IMR-90 (cell line): Measurements from ENCODE around the gene NPTN. TPM values are rescaled to one million over a fixed set of nuclear protein-coding genes. Genes with fewer than 3 reads are reported as not detected.

Experiments
- ATAC-seq: fragments of 200-7000 bp; cut with Tn5 transposase; 2 replicates; pipeline ENCODE4 v1.9.1; 2020; ENCODE audit warnings: low read depth, mild to moderate bottlenecking, moderate library complexity
- BruUV-seq: library from RNA; stranded (reverse); fragments of 400-500 nt; replicated peaks from 2 replicates; lab custom pipeline; 2021; lab: Mats Ljungman, UMichigan
- CTCF ChIA-PET: fragments of 300-600 bp; formaldehyde crosslinking; extraction: SDS; loops from one replicate; lab custom pipeline; 2021; ENCODE audit warnings: antibody characterized with exemption; lab: Yijun Ruan, JAX
- POLR2A ChIA-PET: fragments of 300-600 bp; sonication (Branson Sonifier 250); formaldehyde crosslinking; loops from one replicate; lab custom pipeline; 2022; ENCODE audit warnings: antibody characterized with exemption; ENCODE audit not compliant: unreplicated experiment; lab: Charles Lee
- DNase-seq: peaks from one replicate; pipeline ENCODE4 v3.0.0; 2013
- H2AFZ ChIP-seq: replicated peaks from 2 replicates; pipeline ENCODE3; 2013; ENCODE audit warnings: low read length, mild to moderate bottlenecking; ENCODE audit not compliant: poor library complexity
- H2AK5ac ChIP-seq: 2 replicates; pipeline ENCODE4 v1.6.1; 2013; ENCODE audit warnings: low read depth, low read length, inconsistent platforms
- H2AK9ac ChIP-seq: replicated peaks from 2 replicates; pipeline ENCODE3; 2013; ENCODE audit warnings: mild to moderate bottlenecking, low read depth, low read length, moderate library complexity; ENCODE audit not compliant: poor library complexity
- H2BK120ac ChIP-seq: 2 replicates; pipeline ENCODE4 v1.6.1; 2013; ENCODE audit warnings: low read depth, low read length, inconsistent platforms
- H2BK15ac ChIP-seq: 3 replicates; pipeline ENCODE4 v1.6.1; 2013; ENCODE audit warnings: low read depth, low read length, inconsistent platforms
- H2BK20ac ChIP-seq: 2 replicates; pipeline ENCODE4 v1.6.1; 2013; ENCODE audit warnings: low read depth, mild to moderate bottlenecking, inconsistent platforms, low read length, moderate library complexity
- H2BK5ac ChIP-seq: 2 replicates; pipeline ENCODE4 v1.6.1; 2013; ENCODE audit warnings: mild to moderate bottlenecking, low read depth, low read length, inconsistent platforms; ENCODE audit not compliant: poor library complexity, severe bottlenecking
- H3K14ac ChIP-seq: replicated peaks from 2 replicates; pipeline ENCODE4 v1.6.1; 2013; ENCODE audit warnings: low read depth, low read length, inconsistent platforms
- H3K18ac ChIP-seq: 2 replicates; pipeline ENCODE4 v1.6.1; 2013; ENCODE audit warnings: low read depth, low read length, control low read depth
- H3K23ac ChIP-seq: 2 replicates; pipeline ENCODE4 v1.6.1; 2013; ENCODE audit warnings: low read depth, low read length, inconsistent platforms
- H3K27ac ChIP-seq: 2 replicates; pipeline ENCODE4 v1.5.1; 2013; ENCODE audit warnings: mild to moderate bottlenecking, control low read depth, low read length; ENCODE audit not compliant: insufficient read depth
- H3K27me3 ChIP-seq: 2 replicates; pipeline ENCODE4 v1.6.1; 2013; ENCODE audit warnings: low read length; ENCODE audit not compliant: control insufficient read depth, insufficient read depth
- H3K36me3 ChIP-seq: 2 replicates; pipeline ENCODE4 v1.6.1; 2013; ENCODE audit warnings: low read length, mixed read lengths; ENCODE audit not compliant: control insufficient read depth, insufficient read depth
- H3K4ac ChIP-seq: 2 replicates; pipeline ENCODE4 v1.6.1; 2013; ENCODE audit warnings: low read depth, low read length, inconsistent platforms
- H3K4me1 ChIP-seq: 2 replicates; pipeline ENCODE4 v1.6.1; 2013; ENCODE audit warnings: low read length, mixed read lengths; ENCODE audit not compliant: control insufficient read depth, insufficient read depth
- H3K4me2 ChIP-seq: 2 replicates; pipeline ENCODE4 v1.6.1; 2013; ENCODE audit warnings: low read depth, mild to moderate bottlenecking, control low read depth, low read length, moderate library complexity
- H3K4me3 ChIP-seq: 2 replicates; pipeline ENCODE4 v1.5.1; 2013; ENCODE audit warnings: low read depth, mild to moderate bottlenecking, control low read depth, low read length, moderate library complexity; ENCODE audit not compliant: insufficient read depth
- H3K56ac ChIP-seq: 2 replicates; pipeline ENCODE4 v1.6.1; 2013; ENCODE audit warnings: low read length, inconsistent platforms; ENCODE audit not compliant: insufficient read depth; ENCODE audit errors: extremely low read depth
- H3K79me1 ChIP-seq, 2 experiments: 2 replicates each; pipeline ENCODE4 v1.6.1; 2013; ENCODE audit warnings: low read length in 2 of 2, inconsistent platforms in 1 of 2, low read depth in 1 of 2
- H3K9ac ChIP-seq: 2 replicates; pipeline ENCODE4 v1.6.1; 2013; ENCODE audit warnings: low read depth, low read length, control low read depth
- H3K9me1 ChIP-seq: 2 replicates; pipeline ENCODE4 v1.6.1; 2013; ENCODE audit warnings: low read length, inconsistent platforms; ENCODE audit not compliant: insufficient read depth
- H3K9me3 ChIP-seq: 2 replicates; pipeline ENCODE4 v1.6.1; 2013; ENCODE audit warnings: low read length; ENCODE audit not compliant: control insufficient read depth, insufficient read depth
- H4K20me1 ChIP-seq: 2 replicates; pipeline ENCODE4 v1.6.1; 2013; ENCODE audit warnings: low read length, inconsistent platforms; ENCODE audit not compliant: insufficient read depth
- H4K5ac ChIP-seq: 2 replicates; pipeline ENCODE4 v1.6.1; 2013; ENCODE audit warnings: mild to moderate bottlenecking, low read depth, low read length, control low read depth
- H4K8ac ChIP-seq, 2 experiments: 2 replicates each; pipeline ENCODE4 v1.6.1; 2013; ENCODE audit warnings: low read depth in 2 of 2, low read length in 2 of 2, control low read depth in 1 of 2, inconsistent platforms in 1 of 2
- H4K91ac ChIP-seq: 2 replicates; pipeline ENCODE4 v1.6.1; 2013; ENCODE audit warnings: low read depth, low read length, inconsistent platforms; ENCODE audit not compliant: insufficient read depth
- MXI1 ChIP-seq: IDR thresholded peaks from 2 replicates; pipeline ENCODE4 v1.6.1; 2012; ENCODE audit warnings: low read depth, mild to moderate bottlenecking, low read length, moderate library complexity, borderline replicate concordance
- RAD21 ChIP-seq: IDR thresholded peaks from 2 replicates; pipeline ENCODE4 v1.6.1; 2012; ENCODE audit warnings: low read length, improper control_type of control experiment
- SMC3 ChIP-seq: fragments of 150-350 bp; IDR thresholded peaks from 2 replicates; pipeline ENCODE4 v1.6.1; 2016; ENCODE audit warnings: low read depth, mild to moderate bottlenecking, antibody characterized with exemption, low read length, moderate library complexity
- WGBS, 2 experiments: methylation state at CpG; one replicate each; pipeline versions ENCODE4 v1.1.5 to v1.1.7; 2013; ENCODE audit warnings: missing lambda C conversion rate in 2 of 2; ENCODE audit not compliant: insufficient read length in 1 of 2; ENCODE audit errors: extremely low coverage in 2 of 2; 5-methylcytosine and 5-hydroxymethylcytosine counted together
- dilution Hi-C: fragments of 300-500 bp; cut with HindIII; formaldehyde crosslinking; loops from one replicate; pipeline ENCODE4 v1.14.3; 2018; ENCODE audit warnings: low sequenced_read_pairs; ENCODE audit not compliant: unreplicated experiment
- in situ Hi-C: fragments of 300-500 bp; cut with MboI; formaldehyde crosslinking; loops from 3 replicates; pipeline ENCODE4 v1.14.3; 2019; ENCODE audit warnings: low sequenced_read_pairs, inconsistent platforms, mixed read lengths
- intact Hi-C: fragments of 100-400 bp; cut with micrococcal nuclease; formaldehyde crosslinking; loops from 2 replicates; pipeline ENCODE4 v1.10.0; 2022
- polyA plus RNA-seq, 3 experiments: library from polyadenylated mRNA; depleted of rRNA; stranded (reverse); fragments of >200 nt; gene quantifications; 2 replicates each; pipeline ENCODE4 v1.2.3, GENCODE V29; 2012; ENCODE audit warnings: low replicate concordance in 1 of 3
- total RNA-seq: library from RNA; depleted of rRNA; stranded (reverse); fragments of >200 nt; gene quantifications from 2 replicates; pipeline ENCODE4 v1.2.3, GENCODE V29; 2012
- TF ChIP-seq, protein P1 (sequence below): conservative IDR thresholded peaks from 2 replicates; pipeline ENCODE4 v1.5.1; 2012; ENCODE audit warnings: mild to moderate bottlenecking, low read depth, low read length, improper control_type of control experiment

Gene NPTN
- total and polyA plus RNA-seq, 2 of the 4 experiments (the other 2 are of a cell fraction): 171 to 329 TPM

- Histone ChIP-seq H3K79me1 (peaks cover 10 to 28% of the 10 kb centered on the region in 2 experiments), H3K4me1 (peaks cover 13% of the 10 kb centered on the region), H3K9me3 (no peaks in the 10 kb centered on the region), H3K4me3 (no peak overlapping the region), H3K4me2 (no peak overlapping the region), H3K4ac (no peak overlapping the region), H2AFZ (no peak overlapping the region), H3K9ac (no peak overlapping the region), H2AK5ac (no peak overlapping the region), H2BK120ac (no peak overlapping the region), H2BK15ac (no peak overlapping the region), H3K18ac (no peak overlapping the region), H4K20me1 (peaks cover 26% of the 10 kb centered on the region), H2BK20ac (no peak overlapping the region), H3K27me3 (no peaks in the 10 kb centered on the region), H4K91ac (no peak overlapping the region), H3K9me1 (0 out of 2 replicates have a peak, but pooled peaks cover 3% of the 10 kb centered on the region), H3K36me3 (peaks cover 22% of the 10 kb centered on the region), H2AK9ac (no peak overlapping the region), H3K14ac (no peak overlapping the region), H4K5ac (no peak overlapping the region), H3K23ac (no peak overlapping the region), H2BK5ac (no peak overlapping the region), H4K8ac (0 out of 4 replicates have a peak overlapping the region, but pooled peaks of 1 of the 2 experiments have one; percentile 15), H3K27ac (no peak overlapping the region), H3K56ac (no peak overlapping the region)
- WGBS, 2 experiments: no CpG with 5 or more reads among the region's 2 CpGs
- in situ Hi-C loops: loop anchor here (5.0 kb wide), 1 partner anchor 137 kb away; no protein-coding TSS in a partner anchor
- CTCF ChIA-PET: interaction anchor here (1.2 to 3.1 kb wide), 2 partner anchors 71 to 75 kb away, joined by 6 to 33 read pairs; partner anchors contain the start of gene NPTN
- POLR2A ChIA-PET: no interaction called here
- intact Hi-C loops: loop anchor here (1.0 to 2.0 kb wide), 3 partner anchors 76 to 254 kb away; no protein-coding TSS in a partner anchor
- TF ChIP-seq, protein P1, sequence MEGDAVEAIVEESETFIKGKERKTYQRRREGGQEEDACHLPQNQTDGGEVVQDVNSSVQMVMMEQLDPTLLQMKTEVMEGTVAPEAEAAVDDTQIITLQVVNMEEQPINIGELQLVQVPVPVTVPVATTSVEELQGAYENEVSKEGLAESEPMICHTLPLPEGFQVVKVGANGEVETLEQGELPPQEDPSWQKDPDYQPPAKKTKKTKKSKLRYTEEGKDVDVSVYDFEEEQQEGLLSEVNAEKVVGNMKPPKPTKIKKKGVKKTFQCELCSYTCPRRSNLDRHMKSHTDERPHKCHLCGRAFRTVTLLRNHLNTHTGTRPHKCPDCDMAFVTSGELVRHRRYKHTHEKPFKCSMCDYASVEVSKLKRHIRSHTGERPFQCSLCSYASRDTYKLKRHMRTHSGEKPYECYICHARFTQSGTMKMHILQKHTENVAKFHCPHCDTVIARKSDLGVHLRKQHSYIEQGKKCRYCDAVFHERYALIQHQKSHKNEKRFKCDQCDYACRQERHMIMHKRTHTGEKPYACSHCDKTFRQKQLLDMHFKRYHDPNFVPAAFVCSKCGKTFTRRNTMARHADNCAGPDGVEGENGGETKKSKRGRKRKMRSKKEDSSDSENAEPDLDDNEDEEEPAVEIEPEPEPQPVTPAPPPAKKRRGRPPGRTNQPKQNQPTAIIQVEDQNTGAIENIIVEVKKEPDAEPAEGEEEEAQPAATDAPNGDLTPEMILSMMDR: peak; percentile 69
- TF ChIP-seq RAD21 (peak; percentile 76), SMC3 (peak; percentile 56), MXI1 (no peak)
- no TSS peak for BruUV-seq
- ATAC-seq (peak; percentile 70), DNase-seq (peak; percentile 84)
- dilution Hi-C loops: no loop called here
Measured at GRCh38 chr15:73560501-73561117, 72.6 kb downstream of the NPTN start.
